Small intestine (tissue), 7 donors: ENCODE measurements around the gene STYXL1. TPM values are rescaled to one million over a fixed set of nuclear protein-coding genes. Genes with fewer than 3 reads are reported as not detected.
"Not testable (repeated sequence)": the region's sequence is repeated elsewhere in the genome, so short reads cannot be mapped to it uniquely, and the experiment has no call there.

Experiments
- DNase-seq, 2 donors: peaks; one replicate each; pipeline versions ENCODE4 v3.0.0 to v3.0.0-alpha.2; 2013
- FAIRE-seq: peaks from 2 replicates; lab custom pipeline; 2012; peaks lifted over from hg19 to GRCh38; lab: Jason Lieb, UNC
- H3K27ac ChIP-seq, 3 donors: one replicate each; pipeline ENCODE4 v1.5.1; 2013; ENCODE audit warnings: low read length in 2 of 3, mild to moderate bottlenecking in 2 of 3, control low read depth in 1 of 3, inconsistent platforms in 1 of 3, low read depth in 1 of 3, moderate library complexity in 1 of 3
- H3K27me3 ChIP-seq, 3 donors: one replicate each; pipeline ENCODE4 v1.6.1; 2013; ENCODE audit warnings: low read length in 3 of 3, inconsistent platforms in 1 of 3; ENCODE audit not compliant: control insufficient read depth in 3 of 3, insufficient read depth in 3 of 3
- H3K36me3 ChIP-seq, 3 donors: one replicate each; pipeline ENCODE4 v1.6.1; 2013; ENCODE audit warnings: low read length in 3 of 3, inconsistent platforms in 1 of 3, low read depth in 1 of 3, mild to moderate bottlenecking in 1 of 3, moderate library complexity in 1 of 3; ENCODE audit not compliant: control insufficient read depth in 3 of 3, insufficient read depth in 2 of 3
- H3K4me1 ChIP-seq, 3 donors: one replicate each; pipeline ENCODE4 v1.6.1; 2013; ENCODE audit warnings: low read length in 2 of 3, inconsistent platforms in 1 of 3, low read depth in 1 of 3, mild to moderate bottlenecking in 1 of 3, moderate library complexity in 1 of 3; ENCODE audit not compliant: control insufficient read depth in 3 of 3, insufficient read depth in 2 of 3
- H3K4me3 ChIP-seq, 3 donors: one replicate each; pipeline ENCODE4 v1.5.1; 2013; ENCODE audit warnings: low read length in 3 of 3, control low read depth in 1 of 3, inconsistent platforms in 1 of 3, low read depth in 1 of 3, mild to moderate bottlenecking in 1 of 3, moderate library complexity in 1 of 3
- H3K9me3 ChIP-seq, 2 donors: one replicate each; pipeline ENCODE4 v1.6.1; 2013; ENCODE audit warnings: low read depth in 1 of 2, low read length in 1 of 2; ENCODE audit not compliant: control insufficient read depth in 2 of 2, insufficient read depth in 1 of 2
- WGBS, 3 donors: extraction: QIAGEN DNeasy Blood & Tissue Kit; methylation state at CpG; one replicate each; pipeline ENCODE4 v1.1.7; 2013; 5-methylcytosine and 5-hydroxymethylcytosine counted together
- polyA plus RNA-seq, 4 donors: library from polyadenylated mRNA; stranded (reverse) in 3 of 4; unstranded in 1 of 4; fragments of 200-250 nt in 3 of 4; fragments of 120-200 nt in 1 of 4; gene quantifications; one replicate each; pipeline versions ENCODE4 v1.2.1 to v1.2.3, GENCODE V29; 2013
- donor health status: healthy with polysubstance abuse.
- donor health status: control.
- donor health status: control.
- donor health status: Bipolar disorder and iron deficiency.
- donor health status: healthy.

Gene STYXL1
- polyA plus RNA-seq, 4 donors = 25.9 to 62.3 (median 39.9) TPM

DNA sequence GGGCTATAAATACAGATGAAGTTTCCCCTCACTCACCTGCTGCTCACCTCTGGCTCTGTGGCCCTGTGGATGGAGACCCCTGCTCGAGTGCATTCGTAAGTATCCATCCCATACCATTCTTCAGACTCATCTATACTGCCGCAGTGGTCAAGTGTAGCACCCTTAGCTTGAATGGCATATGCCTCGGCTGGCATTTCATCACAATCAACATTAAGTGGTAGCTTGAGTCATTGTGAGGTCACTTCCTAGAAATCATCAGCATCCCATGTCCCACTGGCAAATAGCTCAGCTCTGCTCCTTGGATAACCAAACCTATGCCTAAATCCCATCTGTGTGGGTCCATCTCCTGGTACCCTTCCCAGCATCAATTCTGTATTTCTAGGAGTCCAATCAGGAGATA, 38.3 kb upstream of the STYXL1 start:
- Histone ChIP-seq H3K36me3 (no peaks in the 10 kb centered on the region), H3K4me3 (no peak overlapping the region), H3K4me1 (no peaks in the 10 kb centered on the region), H3K9me3 (no peaks in the 10 kb centered on the region), H3K27ac (no peak overlapping the region), H3K27me3 (no peaks in the 10 kb centered on the region)
- WGBS, 3 donors = 85 to 91% (median 88%) methylated on average over 4 of the region's 4 CpGs
- no peak for DNase-seq
- no peak for FAIRE-seq

DNA sequence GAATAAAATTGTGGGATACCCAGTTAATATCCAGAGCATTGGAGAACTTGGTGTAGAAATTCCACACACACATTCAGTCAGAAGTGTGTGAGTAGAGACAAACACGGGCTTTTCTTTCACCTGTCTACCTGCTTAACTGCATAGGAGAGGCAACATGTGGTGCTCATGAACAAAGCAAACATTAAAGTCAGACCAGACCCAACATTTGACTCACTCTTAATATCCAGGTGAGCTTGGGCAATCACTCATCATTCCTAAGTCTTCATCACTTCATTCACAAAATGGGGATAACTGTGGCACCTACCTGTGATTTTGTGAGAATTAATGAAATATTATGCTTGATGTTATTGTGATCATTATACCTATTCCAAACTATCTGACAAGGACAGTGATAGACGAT, 36.3 kb upstream of the STYXL1 start:
- not testable (repeated sequence) for H3K27me3 ChIP-seq, H3K9me3 ChIP-seq, H3K36me3 ChIP-seq, DNase-seq, H3K4me3 ChIP-seq, FAIRE-seq, H3K27ac ChIP-seq, H3K4me1 ChIP-seq
- WGBS, 3 donors = 57 to 90% (median 59%) methylated on average over 2 of the region's 2 CpGs

DNA sequence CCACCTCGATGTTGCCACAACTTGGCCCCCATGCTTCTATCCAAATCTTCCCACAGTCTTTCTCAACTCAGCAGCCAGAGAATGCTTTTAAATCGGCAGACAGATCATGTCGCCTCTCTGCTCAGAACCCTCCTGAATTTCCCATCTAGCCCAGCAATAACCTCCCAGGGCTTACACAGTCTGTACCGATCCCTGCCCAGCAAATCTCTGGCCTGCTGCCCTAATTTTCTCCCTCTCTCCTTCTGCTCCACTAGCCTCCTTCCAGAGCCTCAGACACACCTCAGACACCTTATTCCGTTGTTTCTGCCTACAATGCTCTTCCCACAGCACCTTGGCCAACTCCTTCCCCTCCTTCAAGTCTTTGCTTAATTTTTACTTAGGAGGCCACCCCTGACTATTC, 32.4 kb upstream of the STYXL1 start:
- H3K9me3 ChIP-seq = peaks cover 0 to 3% of the 10 kb centered on the region in 2 donors
- H3K36me3 ChIP-seq = no peaks in the 10 kb centered on the region
- FAIRE-seq = no peak
- H3K4me1 ChIP-seq = no peaks in the 10 kb centered on the region
- no peak overlapping the region for H3K27ac ChIP-seq
- no peak overlapping the region for H3K4me3 ChIP-seq
- no peak for DNase-seq
- H3K27me3 ChIP-seq = no peaks in the 10 kb centered on the region
- 81 to 85% (median 85%) methylated on average over 5 of the region's 5 CpGs for WGBS, 3 donors

DNA sequence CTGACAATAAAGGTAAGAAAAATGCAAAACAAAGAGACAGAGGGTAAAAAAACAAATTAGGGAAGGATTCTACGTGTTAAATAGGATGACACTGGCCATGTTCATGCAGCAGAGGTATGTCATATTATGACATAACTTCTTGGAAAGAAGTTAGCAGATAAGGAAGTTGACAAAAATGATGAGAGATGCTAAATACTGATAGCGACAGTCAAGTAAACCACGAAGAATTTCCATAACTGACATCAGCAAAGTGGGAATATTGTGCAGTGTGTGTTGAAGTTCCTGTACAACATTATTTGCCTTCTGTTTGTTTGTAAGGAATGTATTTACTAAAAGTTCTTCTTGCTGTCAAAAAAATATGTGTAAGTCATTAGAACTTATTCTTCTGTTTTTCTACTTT, 29.6 kb upstream of the STYXL1 start:
- WGBS, 3 donors = 49 to 59% (median 50%) methylated on average over 3 of the region's 3 CpGs
- no peaks in the 10 kb centered on the region for H3K4me1 ChIP-seq
- H3K36me3 ChIP-seq = no peaks in the 10 kb centered on the region
- peaks cover 0 to 11% of the 10 kb centered on the region in 2 donors for H3K9me3 ChIP-seq
- FAIRE-seq = no peak
- no peak overlapping the region for H3K4me3 ChIP-seq
- no peak for DNase-seq
- H3K27ac ChIP-seq = no peak overlapping the region
- no peaks in the 10 kb centered on the region for H3K27me3 ChIP-seq

DNA sequence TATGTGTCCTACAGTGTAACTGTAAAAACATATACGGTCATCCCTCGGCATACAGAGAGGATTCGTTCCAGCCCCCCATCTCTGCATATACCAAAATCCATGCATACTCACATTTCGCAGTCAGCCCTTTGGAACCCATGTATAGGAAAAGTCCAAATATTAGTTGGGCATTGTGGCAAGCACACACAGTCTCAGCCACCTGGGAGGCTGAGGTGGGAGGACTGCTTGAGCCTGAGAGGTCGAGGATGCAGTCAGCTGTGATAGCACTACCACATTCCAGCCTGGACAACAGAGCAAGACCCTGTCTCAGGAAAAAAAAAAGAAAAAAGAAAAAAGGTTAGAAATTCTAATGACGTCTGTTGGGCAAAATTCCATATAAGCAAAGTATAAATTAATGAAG, 29.2 kb upstream of the STYXL1 start:
- FAIRE-seq (no peak), DNase-seq (no peak)
- Histone ChIP-seq H3K27ac (no peak overlapping the region), H3K9me3 (peaks cover 0 to 11% of the 10 kb centered on the region in 2 donors), H3K4me1 (no peaks in the 10 kb centered on the region), H3K36me3 (no peaks in the 10 kb centered on the region), H3K4me3 (no peak overlapping the region), H3K27me3 (no peaks in the 10 kb centered on the region)
- WGBS, 3 donors = 83 to 87% (median 86%) methylated on average over 6 of the region's 6 CpGs

DNA sequence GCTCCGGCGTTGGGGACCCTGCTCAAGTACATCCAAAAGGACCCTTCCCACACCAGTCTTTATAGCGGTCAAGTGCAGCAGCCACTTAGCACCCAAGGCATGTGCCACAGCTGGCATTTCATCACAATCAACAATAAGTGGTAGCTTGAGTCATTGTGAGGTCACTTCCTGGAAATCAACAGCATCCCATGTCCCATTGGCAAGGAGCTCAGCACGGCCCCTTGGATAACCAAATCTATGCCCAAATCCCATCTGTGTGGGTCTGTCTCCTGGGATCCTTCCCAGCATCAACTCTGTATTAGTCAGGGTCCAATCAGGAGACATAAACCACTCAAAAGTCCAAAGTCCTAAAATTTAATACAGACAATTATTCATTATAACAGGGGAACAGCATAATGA, 27.2 kb upstream of the STYXL1 start:
- Histone ChIP-seq H3K36me3 (no peaks in the 10 kb centered on the region), H3K27ac (no peak overlapping the region), H3K4me3 (no peak overlapping the region), H3K4me1 (no peaks in the 10 kb centered on the region), H3K27me3 (no peaks in the 10 kb centered on the region), H3K9me3 (peaks cover 0 to 11% of the 10 kb centered on the region in 2 donors)
- DNase-seq = no peak
- no peak for FAIRE-seq
- WGBS, 3 donors = 92 to 97% (median 95%) methylated on average over 4 of the region's 4 CpGs

DNA sequence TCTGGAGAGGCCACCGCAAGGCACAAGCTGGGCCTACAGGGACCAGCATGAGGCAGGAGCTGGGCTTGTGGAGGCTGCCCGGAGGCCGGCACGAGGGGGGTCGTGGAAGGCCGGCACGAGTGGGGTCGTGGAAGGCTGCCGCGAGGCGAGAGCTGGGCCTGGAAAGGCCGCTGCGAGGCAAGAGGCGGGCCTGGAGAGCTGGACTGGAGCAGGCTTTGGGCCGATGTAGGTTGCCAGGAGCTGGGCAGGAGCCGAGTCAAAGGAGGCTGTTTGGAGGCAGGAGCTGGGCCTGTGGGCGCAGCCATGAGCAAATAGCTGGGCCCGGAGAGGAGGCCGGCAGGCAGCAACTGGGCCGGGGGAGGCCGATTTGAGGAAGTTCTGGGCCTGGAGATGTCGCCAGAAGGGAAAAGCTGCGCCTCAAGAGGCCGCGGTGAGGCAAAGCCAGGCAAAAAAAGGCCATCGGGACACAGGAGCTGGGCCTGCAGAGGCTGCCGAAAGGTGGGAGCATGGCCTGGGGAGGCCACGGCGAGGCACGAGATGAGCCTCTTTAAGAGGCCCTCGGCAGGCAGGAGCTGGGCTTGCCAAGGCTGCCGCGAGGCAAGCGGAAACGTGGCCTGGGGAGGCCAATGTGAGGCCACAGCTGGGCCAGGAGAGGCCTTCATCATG, 26.6 kb upstream of the STYXL1 start:
- 96 to 98% (median 96%) methylated on average over 35 of the region's 35 CpGs for WGBS, 3 donors
- Histone ChIP-seq H3K4me1 (no peaks in the 10 kb centered on the region), H3K4me3 (no peak overlapping the region), H3K27ac (no peak overlapping the region), H3K27me3 (no peaks in the 10 kb centered on the region), H3K36me3 (no peaks in the 10 kb centered on the region), H3K9me3 (peaks cover 0 to 11% of the 10 kb centered on the region in 2 donors)
- DNase-seq (no peak), FAIRE-seq (no peak)

DNA sequence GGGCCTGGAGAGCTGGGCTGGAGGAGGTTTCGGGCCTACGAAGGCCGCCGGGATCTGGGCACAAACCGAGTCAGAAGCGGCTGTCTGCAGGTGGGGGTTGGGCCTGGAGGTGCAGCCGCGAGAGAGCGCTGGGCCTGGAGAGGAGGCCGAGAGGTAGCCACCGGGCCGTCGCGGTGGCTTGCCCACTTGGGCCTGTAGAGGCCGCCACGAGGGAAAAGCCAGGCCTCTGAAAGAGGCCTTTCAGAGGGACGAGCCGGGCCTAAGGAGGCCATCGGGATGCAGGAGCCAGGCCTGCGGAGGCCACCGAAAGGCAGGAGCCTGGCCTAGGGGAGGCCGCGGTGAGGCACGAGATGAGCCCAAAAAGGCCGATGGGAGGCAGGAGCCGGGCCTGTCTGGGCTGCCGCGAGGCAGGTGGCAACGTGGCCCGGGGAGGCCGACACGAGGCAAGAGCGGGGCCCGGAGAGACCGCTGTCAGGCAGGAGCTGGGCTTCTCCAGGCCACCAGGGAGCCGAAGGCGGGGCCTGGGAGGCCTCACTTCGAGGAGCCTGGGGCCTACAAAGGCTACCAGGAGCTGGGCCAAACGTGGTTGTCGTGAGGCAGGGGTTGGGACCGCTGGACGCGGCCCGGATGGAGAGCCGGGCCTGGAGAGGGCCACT, 25.7 kb upstream of the STYXL1 start:
- H3K27ac ChIP-seq = no peak overlapping the region
- WGBS, 3 donors = 93 to 96% (median 94%) methylated on average over 39 to 45 of the region's 45 CpGs
- DNase-seq (no peak), FAIRE-seq (no peak)
- H3K9me3 ChIP-seq = peaks cover 0 to 11% of the 10 kb centered on the region in 2 donors
- H3K4me1 ChIP-seq = no peaks in the 10 kb centered on the region
- H3K27me3 ChIP-seq = no peaks in the 10 kb centered on the region
- H3K36me3 ChIP-seq = no peaks in the 10 kb centered on the region
- H3K4me3 ChIP-seq = no peak overlapping the region
